GM21619 (cell line): Measurements from ENCODE around the gene GNAQ.
A peak's percentile ranks its signal among the peaks of the same experiment; 100 is the strongest.

Source experiments
- ATAC-seq: cut with Tn5 transposase; IDR thresholded peaks from one replicate; pipeline ENCODE4 v1.9.1; 2021; ENCODE audit not compliant: unreplicated experiment

The GNAQ gene

DNA sequence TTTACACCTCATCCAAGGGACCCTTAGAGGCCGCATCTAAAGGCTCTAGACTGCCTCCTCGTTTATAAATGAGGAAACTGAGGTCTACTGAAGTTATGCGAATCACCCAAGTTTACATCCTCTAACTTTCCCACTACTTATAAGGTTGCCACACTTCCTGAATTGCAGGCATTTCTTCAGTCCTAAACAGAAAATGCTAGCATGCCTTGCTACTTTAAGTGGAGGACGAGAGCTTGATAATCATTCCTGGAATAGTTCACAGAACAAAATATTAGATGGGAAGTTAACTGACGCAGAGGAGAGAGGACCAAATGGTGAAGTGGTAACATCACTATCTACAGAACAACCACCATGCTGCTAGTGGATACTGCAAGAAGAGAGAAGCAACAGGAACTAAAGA, 85.8 kb downstream of the GNAQ start:
- ATAC-seq = no peak

- no peak for ATAC-seq
Observed at GRCh38 chr9:77944556-77945243, 86.9 kb downstream of the GNAQ start.

- ATAC-seq = no peak
Observed at GRCh38 chr9:77943057-77943456, 88.6 kb downstream of the GNAQ start.

DNA sequence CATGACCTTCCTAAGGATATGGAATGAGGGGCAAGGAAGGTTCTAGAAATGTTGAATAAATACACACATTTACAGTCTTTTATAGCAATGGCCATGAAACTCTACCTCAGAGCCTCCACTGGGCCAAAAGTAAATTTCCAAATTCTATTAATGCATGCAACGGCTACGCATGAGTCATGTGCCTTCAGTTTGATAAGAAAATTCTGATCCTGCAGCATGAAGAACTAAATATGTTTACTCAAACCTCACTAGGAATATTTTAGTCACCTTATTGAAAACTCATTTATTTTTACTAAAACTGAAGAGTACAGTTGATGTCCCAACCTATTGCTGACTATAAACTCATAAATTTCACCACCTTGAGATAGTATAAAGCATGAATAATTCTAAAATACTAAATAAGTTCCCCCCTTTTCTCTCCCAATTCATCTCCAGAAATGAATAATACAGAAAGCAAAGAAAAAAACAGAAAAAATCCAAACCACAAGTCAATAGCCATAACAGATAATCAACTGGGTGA, 92.4 kb downstream of the GNAQ start:
- no peak for ATAC-seq

DNA sequence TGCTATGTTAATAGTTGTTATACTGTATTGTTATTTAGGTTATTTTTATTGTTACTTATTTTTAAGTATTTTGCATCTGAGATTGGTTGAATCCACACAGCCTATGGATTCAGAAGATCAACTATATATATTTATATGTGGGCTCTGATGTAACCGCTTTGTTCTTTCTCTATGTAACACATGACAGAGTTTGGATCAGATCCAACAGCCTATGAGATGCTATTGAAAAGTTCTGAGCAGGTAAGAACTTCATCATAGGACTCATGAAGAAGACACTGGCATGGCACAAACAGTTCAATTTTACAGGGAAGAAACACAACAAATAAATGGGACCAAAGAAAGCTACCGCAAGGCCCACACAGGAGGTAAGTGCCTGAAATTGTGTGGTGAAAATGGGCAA, 93.4 kb downstream of the GNAQ start:
- no peak for ATAC-seq

DNA sequence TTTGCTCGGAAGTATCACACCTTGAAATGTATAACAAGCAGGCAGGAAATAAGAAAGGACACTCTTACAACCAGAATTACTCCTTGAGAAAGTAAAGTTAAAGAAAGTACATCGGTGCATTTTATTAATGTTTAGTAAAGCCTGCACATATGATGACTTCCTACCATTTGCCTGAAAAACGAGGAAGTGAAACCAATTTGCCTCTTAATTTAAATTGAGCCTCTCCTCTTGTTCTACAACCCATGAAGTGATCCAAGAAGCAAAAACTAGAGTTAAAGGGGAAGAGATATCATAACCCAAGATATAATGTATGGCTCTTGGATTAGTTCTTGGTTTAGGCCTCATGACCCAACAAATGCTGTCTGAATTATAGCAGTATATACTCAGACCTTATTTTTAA, 95.6 kb downstream of the GNAQ start:
- no peak for ATAC-seq

GRCh38 chr9:77935211-77935610, 96.4 kb downstream of the GNAQ start:
- ATAC-seq = no peak

DNA sequence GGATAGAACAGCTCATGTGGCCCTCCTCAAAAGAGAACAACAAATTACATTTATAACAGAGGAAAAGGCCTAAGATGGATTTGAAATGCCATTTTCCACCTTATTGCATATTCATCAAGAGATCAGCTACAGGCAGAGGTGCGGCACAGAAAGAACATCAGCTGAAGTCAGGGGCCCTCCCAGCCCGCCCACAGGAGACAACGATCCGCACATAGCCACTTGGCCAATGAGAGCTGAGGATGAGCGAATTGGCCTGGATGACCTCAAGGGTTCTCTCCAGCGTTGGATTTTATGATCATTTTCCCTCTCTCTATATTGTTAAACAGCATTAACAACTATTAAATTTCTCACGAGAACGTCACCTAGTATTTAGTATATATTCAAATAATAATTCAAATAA, 97.6 kb downstream of the GNAQ start:
- ATAC-seq = no peak

GRCh38 chr9:77933019-77933418, 98.6 kb downstream of the GNAQ start:
- ATAC-seq = no peak

DNA sequence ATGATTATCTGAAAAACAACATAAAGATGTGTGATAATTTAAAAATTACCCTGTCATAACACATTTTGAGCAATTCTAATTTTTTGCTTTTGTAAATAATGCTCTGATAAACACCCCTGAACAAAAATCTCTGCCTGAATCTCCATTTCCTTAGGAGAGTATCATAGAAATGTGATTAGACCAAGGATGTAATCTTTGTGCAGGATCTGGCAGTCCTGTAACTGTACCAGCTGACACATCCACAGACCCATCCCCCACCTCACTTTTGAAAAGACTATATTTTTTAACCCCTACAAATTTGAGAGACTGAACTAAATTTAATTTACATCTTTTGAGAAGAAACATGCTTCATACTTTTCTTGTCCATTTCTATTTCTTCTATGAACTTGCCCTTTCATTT, 101.7 kb downstream of the GNAQ start:
- no peak for ATAC-seq

DNA sequence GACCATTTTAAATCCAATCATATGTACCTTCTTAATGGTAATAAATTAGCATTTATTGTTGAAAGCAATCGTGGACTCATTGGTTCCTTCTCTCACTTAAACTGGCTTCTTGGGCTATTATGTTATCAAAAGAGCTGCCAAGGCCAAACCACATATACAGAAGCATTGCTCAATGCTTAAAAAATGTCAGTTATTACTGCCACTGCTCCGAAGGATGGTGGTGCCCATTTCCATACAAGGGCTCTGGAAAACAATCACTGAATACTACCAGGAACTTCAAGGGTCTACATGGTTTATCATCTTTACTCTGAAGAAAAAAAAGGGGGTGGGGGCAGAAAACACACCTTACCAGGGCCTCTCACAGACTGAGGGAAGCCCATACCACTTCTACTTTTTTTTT, 104.3 kb downstream of the GNAQ start:
- no peak for ATAC-seq

DNA sequence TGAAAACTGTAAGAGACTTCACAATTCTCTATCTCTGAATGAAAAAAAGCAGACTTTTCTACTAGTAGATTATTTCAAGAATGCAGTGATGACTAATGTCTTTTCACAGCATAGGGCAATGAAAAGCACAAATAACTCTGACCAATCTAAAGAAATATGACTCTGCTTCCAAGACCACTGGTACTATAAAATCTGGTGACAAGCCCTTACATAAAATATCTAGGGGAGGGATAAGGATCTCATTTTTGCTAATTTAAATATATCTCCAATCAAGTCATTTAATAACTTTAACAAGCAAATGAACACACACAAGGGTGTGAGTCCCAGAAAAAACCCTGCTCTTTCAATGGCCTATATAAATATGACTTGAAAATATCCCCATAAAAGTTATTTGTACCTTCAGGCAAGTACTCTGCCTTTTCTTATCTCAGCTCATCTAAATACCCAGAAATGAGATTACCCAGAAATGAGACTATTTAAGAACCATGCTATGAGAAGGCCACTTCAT, 105.2 kb downstream of the GNAQ start:
- no peak for ATAC-seq

DNA sequence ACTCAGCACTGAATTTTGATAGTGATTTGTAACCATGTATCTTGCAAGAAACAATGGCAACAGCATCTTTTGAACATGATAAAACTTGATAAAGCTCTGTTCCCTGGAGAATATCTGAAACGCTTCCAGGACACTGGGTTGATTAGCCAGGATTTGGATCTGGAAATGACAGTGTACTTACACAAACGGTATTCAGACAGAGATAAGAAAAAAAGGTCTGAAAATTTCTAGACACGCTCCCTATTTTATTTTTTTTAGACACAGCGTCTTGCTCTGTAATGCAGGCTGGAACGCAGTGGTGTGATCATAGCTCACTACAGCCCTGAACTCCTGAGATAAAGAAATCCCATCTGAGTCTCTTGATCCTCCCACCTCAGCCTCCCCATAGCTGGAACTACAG, 109.0 kb downstream of the GNAQ start:
- ATAC-seq = no peak

- no peak for ATAC-seq
Observed at GRCh38 chr9:77917800-77918199, 113.8 kb downstream of the GNAQ start.

DNA sequence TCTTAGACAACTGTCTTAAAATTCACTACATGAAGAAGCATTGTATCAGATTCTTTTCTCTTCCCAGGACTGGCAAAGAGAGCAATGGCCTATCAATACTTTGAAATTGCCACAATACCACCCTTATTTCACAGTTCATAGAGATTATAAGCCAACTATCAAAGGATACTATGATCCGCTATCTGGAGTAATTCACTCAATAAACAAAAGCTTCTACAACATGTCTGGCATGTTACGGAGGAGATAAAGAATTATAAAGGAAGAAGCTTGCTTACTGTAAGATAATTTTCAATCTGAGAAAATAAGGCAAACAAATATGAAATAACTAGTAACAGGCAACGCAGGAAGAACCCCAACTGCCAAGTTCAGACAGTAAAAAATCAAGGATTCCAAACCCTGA, 114.8 kb downstream of the GNAQ start:
- ATAC-seq = no peak

DNA sequence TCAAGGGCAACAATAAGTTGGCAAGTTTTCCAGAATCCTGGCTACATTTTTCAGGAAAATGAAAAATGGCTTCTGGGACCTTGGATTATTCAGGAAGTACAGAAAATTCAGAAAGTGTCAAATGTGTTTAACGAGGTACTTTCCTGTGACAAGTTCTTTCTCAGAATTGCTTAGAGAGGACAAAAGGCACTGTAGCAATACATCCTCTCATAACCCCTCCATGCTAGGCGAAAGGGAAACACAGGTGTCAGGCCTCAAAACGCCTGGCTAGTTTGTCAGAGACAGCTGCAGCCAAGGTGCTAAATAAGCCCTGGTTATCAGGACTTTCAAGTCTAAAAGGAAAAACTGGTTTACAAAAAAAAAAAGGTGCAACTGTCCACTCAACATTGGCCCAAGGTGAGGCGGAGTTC, 115.2 kb downstream of the GNAQ start:
- ATAC-seq = peak; percentile 70

GRCh38 chr9:77915744-77916143, 115.9 kb downstream of the GNAQ start:
- no peak for ATAC-seq

GRCh38 chr9:77912895-77913693, 118.5 kb downstream of the GNAQ start:
- ATAC-seq = no peak

GRCh38 chr9:77911928-77912327, 119.7 kb downstream of the GNAQ start:
- ATAC-seq = no peak

GRCh38 chr9:77910194-77910621, 121.4 kb downstream of the GNAQ start:
- ATAC-seq = no peak

DNA sequence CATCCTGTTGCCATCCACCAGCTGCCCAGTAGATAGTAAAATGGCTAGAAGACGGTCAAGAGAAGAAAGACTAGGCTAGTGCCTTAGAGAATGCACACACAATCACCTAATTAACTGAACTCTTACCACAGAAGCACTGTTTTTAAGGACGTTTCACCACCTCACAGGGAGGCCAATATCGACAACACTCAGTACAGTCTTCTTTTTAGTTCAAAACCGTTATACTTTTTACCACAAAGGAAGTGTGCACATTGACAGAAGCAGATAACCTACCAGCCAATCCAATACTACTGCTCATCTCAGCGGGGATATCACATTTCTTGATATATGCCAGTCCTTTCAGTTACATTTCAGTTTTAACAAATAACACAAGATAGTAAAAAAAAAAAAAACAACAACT, 122.3 kb downstream of the GNAQ start:
- no peak for ATAC-seq

- no peak for ATAC-seq
Observed at GRCh38 chr9:77908293-77908692, 123.3 kb downstream of the GNAQ start.
